IMR-90 (cell line): ENCODE results near the gene TFAM. TPM values are rescaled to one million over a fixed set of nuclear protein-coding genes. Genes with fewer than 3 reads are reported as not detected.
"Not testable (repeated sequence)": the region's sequence is repeated elsewhere in the genome, so short reads cannot be mapped to it uniquely, and the experiment has no call there.

Experiments used
- ATAC-seq: fragments of 200-7000 bp; cut with Tn5 transposase; 2 replicates; pipeline ENCODE4 v1.9.1; 2020; ENCODE audit warnings: low read depth, mild to moderate bottlenecking, moderate library complexity
- BruUV-seq: library from RNA; stranded (reverse); fragments of 400-500 nt; replicated peaks from 2 replicates; lab custom pipeline; 2021; lab: Mats Ljungman, UMichigan
- CTCF ChIA-PET: fragments of 300-600 bp; formaldehyde crosslinking; extraction: SDS; loops from one replicate; lab custom pipeline; 2021; ENCODE audit warnings: antibody characterized with exemption; lab: Yijun Ruan, JAX
- POLR2A ChIA-PET: fragments of 300-600 bp; sonication (Branson Sonifier 250); formaldehyde crosslinking; loops from one replicate; lab custom pipeline; 2022; ENCODE audit warnings: antibody characterized with exemption; ENCODE audit not compliant: unreplicated experiment; lab: Charles Lee
- DNase-seq: peaks from one replicate; pipeline ENCODE4 v3.0.0; 2013
- H2AFZ ChIP-seq: replicated peaks from 2 replicates; pipeline ENCODE3; 2013; ENCODE audit warnings: low read length, mild to moderate bottlenecking; ENCODE audit not compliant: poor library complexity
- H2AK5ac ChIP-seq: 2 replicates; pipeline ENCODE4 v1.6.1; 2013; ENCODE audit warnings: low read depth, low read length, inconsistent platforms
- H2AK9ac ChIP-seq: replicated peaks from 2 replicates; pipeline ENCODE3; 2013; ENCODE audit warnings: mild to moderate bottlenecking, low read depth, low read length, moderate library complexity; ENCODE audit not compliant: poor library complexity
- H2BK120ac ChIP-seq: 2 replicates; pipeline ENCODE4 v1.6.1; 2013; ENCODE audit warnings: low read depth, low read length, inconsistent platforms
- H2BK15ac ChIP-seq: 3 replicates; pipeline ENCODE4 v1.6.1; 2013; ENCODE audit warnings: low read depth, low read length, inconsistent platforms
- H2BK20ac ChIP-seq: 2 replicates; pipeline ENCODE4 v1.6.1; 2013; ENCODE audit warnings: low read depth, mild to moderate bottlenecking, inconsistent platforms, low read length, moderate library complexity
- H2BK5ac ChIP-seq: 2 replicates; pipeline ENCODE4 v1.6.1; 2013; ENCODE audit warnings: mild to moderate bottlenecking, low read depth, low read length, inconsistent platforms; ENCODE audit not compliant: poor library complexity, severe bottlenecking
- H3K14ac ChIP-seq: replicated peaks from 2 replicates; pipeline ENCODE4 v1.6.1; 2013; ENCODE audit warnings: low read depth, low read length, inconsistent platforms
- H3K18ac ChIP-seq: 2 replicates; pipeline ENCODE4 v1.6.1; 2013; ENCODE audit warnings: low read depth, low read length, control low read depth
- H3K23ac ChIP-seq: 2 replicates; pipeline ENCODE4 v1.6.1; 2013; ENCODE audit warnings: low read depth, low read length, inconsistent platforms
- H3K27ac ChIP-seq: 2 replicates; pipeline ENCODE4 v1.5.1; 2013; ENCODE audit warnings: mild to moderate bottlenecking, control low read depth, low read length; ENCODE audit not compliant: insufficient read depth
- H3K27me3 ChIP-seq: 2 replicates; pipeline ENCODE4 v1.6.1; 2013; ENCODE audit warnings: low read length; ENCODE audit not compliant: control insufficient read depth, insufficient read depth
- H3K36me3 ChIP-seq: 2 replicates; pipeline ENCODE4 v1.6.1; 2013; ENCODE audit warnings: low read length, mixed read lengths; ENCODE audit not compliant: control insufficient read depth, insufficient read depth
- H3K4ac ChIP-seq: 2 replicates; pipeline ENCODE4 v1.6.1; 2013; ENCODE audit warnings: low read depth, low read length, inconsistent platforms
- H3K4me1 ChIP-seq: 2 replicates; pipeline ENCODE4 v1.6.1; 2013; ENCODE audit warnings: low read length, mixed read lengths; ENCODE audit not compliant: control insufficient read depth, insufficient read depth
- H3K4me2 ChIP-seq: 2 replicates; pipeline ENCODE4 v1.6.1; 2013; ENCODE audit warnings: low read depth, mild to moderate bottlenecking, control low read depth, low read length, moderate library complexity
- H3K4me3 ChIP-seq: 2 replicates; pipeline ENCODE4 v1.5.1; 2013; ENCODE audit warnings: low read depth, mild to moderate bottlenecking, control low read depth, low read length, moderate library complexity; ENCODE audit not compliant: insufficient read depth
- H3K56ac ChIP-seq: 2 replicates; pipeline ENCODE4 v1.6.1; 2013; ENCODE audit warnings: low read length, inconsistent platforms; ENCODE audit not compliant: insufficient read depth; ENCODE audit errors: extremely low read depth
- H3K79me1 ChIP-seq, 2 experiments: 2 replicates each; pipeline ENCODE4 v1.6.1; 2013; ENCODE audit warnings: low read length in 2 of 2, inconsistent platforms in 1 of 2, low read depth in 1 of 2
- H3K9ac ChIP-seq: 2 replicates; pipeline ENCODE4 v1.6.1; 2013; ENCODE audit warnings: low read depth, low read length, control low read depth
- H3K9me1 ChIP-seq: 2 replicates; pipeline ENCODE4 v1.6.1; 2013; ENCODE audit warnings: low read length, inconsistent platforms; ENCODE audit not compliant: insufficient read depth
- H3K9me3 ChIP-seq: 2 replicates; pipeline ENCODE4 v1.6.1; 2013; ENCODE audit warnings: low read length; ENCODE audit not compliant: control insufficient read depth, insufficient read depth
- H4K20me1 ChIP-seq: 2 replicates; pipeline ENCODE4 v1.6.1; 2013; ENCODE audit warnings: low read length, inconsistent platforms; ENCODE audit not compliant: insufficient read depth
- H4K5ac ChIP-seq: 2 replicates; pipeline ENCODE4 v1.6.1; 2013; ENCODE audit warnings: mild to moderate bottlenecking, low read depth, low read length, control low read depth
- H4K8ac ChIP-seq, 2 experiments: 2 replicates each; pipeline ENCODE4 v1.6.1; 2013; ENCODE audit warnings: low read depth in 2 of 2, low read length in 2 of 2, control low read depth in 1 of 2, inconsistent platforms in 1 of 2
- H4K91ac ChIP-seq: 2 replicates; pipeline ENCODE4 v1.6.1; 2013; ENCODE audit warnings: low read depth, low read length, inconsistent platforms; ENCODE audit not compliant: insufficient read depth
- BHLHE40 ChIP-seq: fragments of 150-350 bp; IDR thresholded peaks from 2 replicates; pipeline ENCODE4 v1.6.1; 2016; ENCODE audit warnings: mild to moderate bottlenecking, low read depth, low read length
- CEBPB ChIP-seq: IDR thresholded peaks from 2 replicates; pipeline ENCODE4 v1.6.1; 2012; ENCODE audit warnings: low read depth, low read length, improper control_type of control experiment
- RAD21 ChIP-seq: IDR thresholded peaks from 2 replicates; pipeline ENCODE4 v1.6.1; 2012; ENCODE audit warnings: low read length, improper control_type of control experiment
- RCOR1 ChIP-seq: IDR thresholded peaks from 2 replicates; pipeline ENCODE4 v1.6.1; 2012; ENCODE audit warnings: mild to moderate bottlenecking, low read length, improper control_type of control experiment; ENCODE audit not compliant: insufficient replicate concordance
- RFX5 ChIP-seq: IDR thresholded peaks from 2 replicates; pipeline ENCODE4 v1.8.0; 2012; ENCODE audit warnings: low read depth, mild to moderate bottlenecking, low read length, moderate library complexity
- WGBS, 2 experiments: methylation state at CpG; one replicate each; pipeline versions ENCODE4 v1.1.5 to v1.1.7; 2013; ENCODE audit warnings: missing lambda C conversion rate in 2 of 2; ENCODE audit not compliant: insufficient read length in 1 of 2; ENCODE audit errors: extremely low coverage in 2 of 2; 5-methylcytosine and 5-hydroxymethylcytosine counted together
- dilution Hi-C: fragments of 300-500 bp; cut with HindIII; formaldehyde crosslinking; loops from one replicate; pipeline ENCODE4 v1.14.3; 2018; ENCODE audit warnings: low sequenced_read_pairs; ENCODE audit not compliant: unreplicated experiment
- in situ Hi-C: fragments of 300-500 bp; cut with MboI; formaldehyde crosslinking; loops from 3 replicates; pipeline ENCODE4 v1.14.3; 2019; ENCODE audit warnings: low sequenced_read_pairs, inconsistent platforms, mixed read lengths
- intact Hi-C: fragments of 100-400 bp; cut with micrococcal nuclease; formaldehyde crosslinking; loops from 2 replicates; pipeline ENCODE4 v1.10.0; 2022
- polyA plus RNA-seq, 3 experiments: library from polyadenylated mRNA; depleted of rRNA; stranded (reverse); fragments of >200 nt; gene quantifications; 2 replicates each; pipeline ENCODE4 v1.2.3, GENCODE V29; 2012; ENCODE audit warnings: low replicate concordance in 1 of 3
- total RNA-seq: library from RNA; depleted of rRNA; stranded (reverse); fragments of >200 nt; gene quantifications from 2 replicates; pipeline ENCODE4 v1.2.3, GENCODE V29; 2012
- TF ChIP-seq, protein P1 (sequence below): fragments of 150-350 bp; IDR thresholded peaks from 2 replicates; pipeline ENCODE4 v1.6.1; 2017; ENCODE audit warnings: mild to moderate bottlenecking, antibody characterized with exemption, low read length, low read depth

Gene TFAM
- total and polyA plus RNA-seq, 2 of the 4 experiments (the other 2 are of a cell fraction), result 7.6 to 16.7 TPM

DNA sequence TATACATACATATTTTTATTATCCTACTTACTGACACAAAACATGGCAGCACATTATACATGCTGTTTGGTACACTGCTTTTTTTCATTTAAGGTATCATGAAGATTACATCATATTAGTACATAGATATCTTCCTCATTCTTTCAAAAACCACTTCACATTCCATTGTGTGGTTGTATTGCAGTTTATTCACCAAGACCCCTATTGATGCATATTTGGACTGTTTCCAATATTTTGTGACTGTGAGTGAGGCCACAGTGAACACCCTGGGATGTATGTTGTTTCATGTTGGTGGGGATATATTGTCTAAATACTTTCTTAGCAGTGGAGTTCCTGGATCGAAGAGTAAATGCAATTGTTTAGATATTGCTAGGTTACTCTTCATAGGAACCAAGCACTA lies 39.0 kb downstream of the TFAM start:
- Histone ChIP-seq H4K91ac (no peak overlapping the region), H3K9me3 (peaks cover 3% of the 10 kb centered on the region; the same call in 1 of the 2 replicates), H3K27me3 (no peaks in the 10 kb centered on the region), H2BK5ac (no peak overlapping the region), H3K4me2 (no peak overlapping the region), H3K9me1 (no peaks in the 10 kb centered on the region), H3K14ac (no peak overlapping the region), H4K5ac (no peak overlapping the region), H3K18ac (no peak overlapping the region), H2AK9ac (no peak overlapping the region), H3K56ac (no peak overlapping the region), H2BK15ac (no peak overlapping the region), H2AK5ac (no peak overlapping the region), H3K23ac (no peak overlapping the region), H2AFZ (no peak overlapping the region), H3K36me3 (no peaks in the 10 kb centered on the region), H3K4me1 (no peaks in the 10 kb centered on the region), H3K27ac (no peak overlapping the region), H3K9ac (no peak overlapping the region), H4K20me1 (no peaks in the 10 kb centered on the region), H3K79me1 (no peaks in the 10 kb centered on the region), H2BK20ac (no peak overlapping the region), H4K8ac (no peak overlapping the region), H3K4ac (no peak overlapping the region), H3K4me3 (no peak overlapping the region), H2BK120ac (no peak overlapping the region)
- ATAC-seq (no peak), DNase-seq (peak; percentile 13)
- POLR2A ChIA-PET, result no interaction called here
- intact Hi-C loops (no loop called here), in situ Hi-C loops (loop anchor here (10.0 to 25.0 kb wide), 2 partner anchors 501 to 788 kb away; no protein-coding TSS in a partner anchor), dilution Hi-C loops (no loop called here)
- no CpG with 5 or more reads among the region's 1 CpG for WGBS, 2 experiments
- TF ChIP-seq RAD21 (no peak), RCOR1 (no peak), BHLHE40 (no peak), RFX5 (no peak), CEBPB (no peak)
- TF ChIP-seq, protein P1, sequence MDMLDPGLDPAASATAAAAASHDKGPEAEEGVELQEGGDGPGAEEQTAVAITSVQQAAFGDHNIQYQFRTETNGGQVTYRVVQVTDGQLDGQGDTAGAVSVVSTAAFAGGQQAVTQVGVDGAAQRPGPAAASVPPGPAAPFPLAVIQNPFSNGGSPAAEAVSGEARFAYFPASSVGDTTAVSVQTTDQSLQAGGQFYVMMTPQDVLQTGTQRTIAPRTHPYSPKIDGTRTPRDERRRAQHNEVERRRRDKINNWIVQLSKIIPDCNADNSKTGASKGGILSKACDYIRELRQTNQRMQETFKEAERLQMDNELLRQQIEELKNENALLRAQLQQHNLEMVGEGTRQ, result no peak
- CTCF ChIA-PET, result no interaction called here
- no TSS peak for BruUV-seq

DNA sequence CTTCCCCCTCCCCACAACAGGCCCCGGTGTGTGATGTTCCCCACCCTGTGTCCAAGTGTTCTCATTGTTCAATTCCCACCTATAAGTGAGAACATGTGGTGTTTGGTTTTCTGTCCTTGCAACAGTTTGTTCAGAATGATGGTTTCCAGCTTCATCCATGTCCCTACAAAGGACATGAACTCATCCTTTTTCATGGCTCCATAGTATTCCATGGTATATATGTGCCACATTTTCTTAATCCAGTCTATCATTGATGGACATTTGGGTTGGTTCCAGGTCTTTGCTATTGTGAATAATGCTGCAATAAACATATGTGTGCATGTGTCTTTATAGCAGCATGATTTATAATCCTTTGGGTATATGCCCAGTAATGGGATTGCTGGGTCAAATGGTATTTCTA lies 43.2 kb downstream of the TFAM start:
- H3K14ac ChIP-seq, H3K27ac ChIP-seq, CTCF ChIA-PET, H2AFZ ChIP-seq, dilution Hi-C loops, H3K23ac ChIP-seq, H2AK5ac ChIP-seq, H3K9ac ChIP-seq, H3K36me3 ChIP-seq, H3K79me1 ChIP-seq, H3K18ac ChIP-seq, H3K4me1 ChIP-seq, intact Hi-C loops, H3K9me3 ChIP-seq, H2BK20ac ChIP-seq, H3K9me1 ChIP-seq, H3K4ac ChIP-seq, ATAC-seq, H4K5ac ChIP-seq, H2BK120ac ChIP-seq, DNase-seq, H2BK15ac ChIP-seq, H2BK5ac ChIP-seq, BruUV-seq, H3K4me3 ChIP-seq, H2AK9ac ChIP-seq, H4K8ac ChIP-seq, H3K27me3 ChIP-seq, H4K91ac ChIP-seq, POLR2A ChIA-PET, H3K56ac ChIP-seq, H4K20me1 ChIP-seq, H3K4me2 ChIP-seq: not testable (repeated sequence)
- in situ Hi-C loops, result loop anchor here (10.0 kb wide), 1 partner anchor 496 kb away; no protein-coding TSS in a partner anchor
- no CpG with 5 or more reads among the region's 1 CpG for WGBS, 2 experiments
